GM06990 (cell line): ENCODE measurements around the gene IL31RA.

Experiments
- DNase-seq: peaks from one replicate; pipeline ENCODE4 v3.0.0-alpha.2; 2011; ENCODE audit not compliant: insufficient read length; ENCODE audit errors: extremely low read depth
- H3K27me3 ChIP-seq: replicated peaks from 2 replicates; pipeline ENCODE4 v1.6.0; 2011; ENCODE audit warnings: low read length; ENCODE audit not compliant: control insufficient read depth, insufficient read depth
- H3K36me3 ChIP-seq: 2 replicates; pipeline ENCODE4 v1.5.1; 2011; ENCODE audit warnings: low read length; ENCODE audit not compliant: control insufficient read depth, insufficient read depth
- H3K4me3 ChIP-seq: replicated peaks from 2 replicates; pipeline ENCODE4 v1.5.1; 2011; ENCODE audit warnings: low read depth, mild to moderate bottlenecking, control low read depth, low read length
- TF ChIP-seq, protein P1 (sequence below): IDR thresholded peaks from 2 replicates; pipeline ENCODE4 v1.5.1; 2011; ENCODE audit warnings: low read length, control low read depth, mild to moderate bottlenecking, inconsistent platforms; ENCODE audit not compliant: insufficient read depth, poor library complexity, severe bottlenecking

IL31RA gene

DNA sequence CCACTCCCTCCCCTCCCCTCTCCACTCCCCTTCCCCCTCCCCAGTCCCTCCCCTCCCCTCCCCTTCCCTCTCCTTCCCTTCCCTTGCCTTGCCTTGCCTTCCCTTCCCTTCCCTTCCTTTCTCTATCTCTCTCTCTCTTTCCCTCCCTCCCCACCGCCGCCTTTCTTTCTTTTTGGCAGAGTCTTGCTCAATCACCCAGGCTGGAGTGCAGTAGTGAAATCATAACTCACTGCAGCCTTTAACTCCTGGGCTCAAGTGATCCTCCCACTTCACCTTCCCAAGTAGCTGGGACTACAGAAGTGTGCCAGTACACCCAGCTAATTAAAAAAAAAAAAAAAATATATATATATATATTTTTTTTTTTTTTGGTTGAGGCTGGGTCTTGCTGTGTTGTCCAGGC, 45.5 kb downstream of the IL31RA start:
- DNase-seq, result no peak
- no peak overlapping the region for H3K4me3 ChIP-seq
- no peaks in the 10 kb centered on the region for H3K27me3 ChIP-seq
- H3K36me3 ChIP-seq, result no peaks in the 10 kb centered on the region
- TF ChIP-seq, protein P1, sequence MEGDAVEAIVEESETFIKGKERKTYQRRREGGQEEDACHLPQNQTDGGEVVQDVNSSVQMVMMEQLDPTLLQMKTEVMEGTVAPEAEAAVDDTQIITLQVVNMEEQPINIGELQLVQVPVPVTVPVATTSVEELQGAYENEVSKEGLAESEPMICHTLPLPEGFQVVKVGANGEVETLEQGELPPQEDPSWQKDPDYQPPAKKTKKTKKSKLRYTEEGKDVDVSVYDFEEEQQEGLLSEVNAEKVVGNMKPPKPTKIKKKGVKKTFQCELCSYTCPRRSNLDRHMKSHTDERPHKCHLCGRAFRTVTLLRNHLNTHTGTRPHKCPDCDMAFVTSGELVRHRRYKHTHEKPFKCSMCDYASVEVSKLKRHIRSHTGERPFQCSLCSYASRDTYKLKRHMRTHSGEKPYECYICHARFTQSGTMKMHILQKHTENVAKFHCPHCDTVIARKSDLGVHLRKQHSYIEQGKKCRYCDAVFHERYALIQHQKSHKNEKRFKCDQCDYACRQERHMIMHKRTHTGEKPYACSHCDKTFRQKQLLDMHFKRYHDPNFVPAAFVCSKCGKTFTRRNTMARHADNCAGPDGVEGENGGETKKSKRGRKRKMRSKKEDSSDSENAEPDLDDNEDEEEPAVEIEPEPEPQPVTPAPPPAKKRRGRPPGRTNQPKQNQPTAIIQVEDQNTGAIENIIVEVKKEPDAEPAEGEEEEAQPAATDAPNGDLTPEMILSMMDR, result no peak

DNA sequence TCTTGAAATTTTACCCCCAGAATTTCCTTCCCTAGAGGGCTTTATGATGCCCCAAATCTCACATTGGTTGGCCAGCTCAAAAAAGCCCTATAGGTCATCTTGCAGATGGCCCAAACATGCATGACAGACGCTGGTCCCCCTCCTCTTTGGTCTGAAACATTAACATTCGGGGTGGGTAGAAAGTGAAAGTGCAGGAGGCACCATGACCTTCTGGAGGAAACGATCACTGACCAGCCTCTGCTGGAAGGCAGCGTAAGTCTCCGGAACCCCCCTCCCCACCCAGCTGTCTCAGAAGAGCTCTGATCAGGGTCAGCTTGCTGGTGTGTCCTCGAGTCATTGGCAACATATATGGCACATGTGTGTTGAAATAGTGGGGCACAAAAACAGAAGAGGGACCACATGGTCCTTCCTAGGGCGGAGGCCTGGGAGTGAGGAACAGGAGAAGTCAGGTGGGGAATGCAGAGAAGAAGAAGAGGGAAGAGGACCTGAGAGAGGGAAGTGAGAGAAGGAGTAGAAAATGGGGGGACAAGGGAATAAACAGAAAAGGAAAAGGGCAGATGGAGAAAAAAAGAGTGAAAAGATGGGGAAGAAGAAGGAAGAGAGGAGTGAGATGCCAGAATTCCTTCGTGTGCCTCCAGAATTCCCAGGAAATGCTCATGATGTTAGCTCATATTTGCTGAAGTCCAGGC, 46.2 kb downstream of the IL31RA start:
- H3K4me3 ChIP-seq, result no peak overlapping the region

DNA sequence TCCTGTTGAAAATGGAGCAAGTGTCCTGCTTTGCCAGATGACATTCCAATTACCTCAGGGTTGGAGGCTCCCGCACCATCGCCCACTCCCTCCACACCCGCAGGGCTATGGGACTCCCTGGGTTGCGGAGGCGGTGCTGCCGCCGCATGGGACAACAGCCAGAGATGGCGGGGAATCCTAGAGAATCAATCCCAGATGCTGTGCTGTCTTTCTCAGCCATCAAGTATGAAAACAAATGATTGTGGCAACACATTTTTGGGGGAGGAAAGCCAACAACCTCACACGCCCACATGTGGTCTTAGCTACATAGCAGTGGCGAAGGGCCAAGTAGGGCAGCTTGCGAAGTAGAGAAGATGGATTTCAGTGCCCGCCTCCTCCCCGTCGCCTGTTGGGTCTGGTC, 46.7 kb downstream of the IL31RA start:
- DNase-seq, result no peak
- H3K27me3 ChIP-seq, result no peaks in the 10 kb centered on the region
- no peaks in the 10 kb centered on the region for H3K36me3 ChIP-seq
- no peak overlapping the region for H3K4me3 ChIP-seq
- TF ChIP-seq, protein P1, result no peak

More for the DNA sequence above, 46.2 kb downstream of the IL31RA start:
- no peak for DNase-seq
- TF ChIP-seq, protein P1, result no peak
- Histone ChIP-seq H3K36me3 (no peaks in the 10 kb centered on the region), H3K27me3 (no peaks in the 10 kb centered on the region)

DNA sequence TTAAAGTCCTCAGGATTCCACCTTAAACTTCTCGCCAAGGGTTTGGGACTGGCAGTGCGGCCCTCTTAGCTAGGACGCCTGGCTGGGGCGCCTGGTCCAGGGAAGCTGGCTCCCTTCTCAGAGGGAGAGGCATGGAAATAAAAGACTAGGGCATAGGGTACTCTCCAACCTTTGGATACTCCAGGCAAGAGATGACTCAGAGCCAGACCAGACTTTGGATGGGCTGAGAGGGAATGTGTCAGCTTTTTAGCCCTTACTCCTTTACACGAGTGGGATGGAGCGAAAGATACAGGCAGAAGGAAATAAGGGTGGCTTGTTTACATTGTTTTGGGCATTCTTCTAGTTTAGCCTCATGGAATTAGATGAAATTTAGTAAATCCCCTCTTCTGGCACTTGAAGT, 48.2 kb downstream of the IL31RA start:
- TF ChIP-seq, protein P1, result no peak
- Histone ChIP-seq H3K36me3 (no peaks in the 10 kb centered on the region), H3K27me3 (no peaks in the 10 kb centered on the region), H3K4me3 (no peak overlapping the region)
- DNase-seq, result no peak

DNA sequence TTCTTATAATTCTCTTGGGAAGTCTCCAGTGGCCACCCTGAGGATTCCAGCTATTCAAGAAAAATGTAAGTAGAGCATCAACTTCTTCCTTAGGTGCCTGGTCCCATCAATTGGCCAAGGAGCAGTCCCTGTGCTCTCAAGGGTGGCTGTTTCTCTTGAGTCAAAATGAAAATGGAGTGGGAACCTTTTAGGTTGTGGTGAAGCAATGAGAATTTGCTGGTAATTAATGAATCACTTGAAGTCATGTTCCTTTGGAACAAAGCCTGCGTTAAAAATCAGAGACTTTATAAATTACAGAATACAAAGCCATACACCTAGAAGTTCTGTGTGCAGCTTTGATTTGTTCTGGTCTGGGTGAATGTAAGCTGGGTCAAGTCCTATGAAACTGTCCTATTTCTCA, 48.9 kb downstream of the IL31RA start:
- H3K36me3 ChIP-seq, result no peaks in the 10 kb centered on the region
- DNase-seq, result no peak
- TF ChIP-seq, protein P1, result no peak
- H3K27me3 ChIP-seq, result no peaks in the 10 kb centered on the region
- no peak overlapping the region for H3K4me3 ChIP-seq

DNA sequence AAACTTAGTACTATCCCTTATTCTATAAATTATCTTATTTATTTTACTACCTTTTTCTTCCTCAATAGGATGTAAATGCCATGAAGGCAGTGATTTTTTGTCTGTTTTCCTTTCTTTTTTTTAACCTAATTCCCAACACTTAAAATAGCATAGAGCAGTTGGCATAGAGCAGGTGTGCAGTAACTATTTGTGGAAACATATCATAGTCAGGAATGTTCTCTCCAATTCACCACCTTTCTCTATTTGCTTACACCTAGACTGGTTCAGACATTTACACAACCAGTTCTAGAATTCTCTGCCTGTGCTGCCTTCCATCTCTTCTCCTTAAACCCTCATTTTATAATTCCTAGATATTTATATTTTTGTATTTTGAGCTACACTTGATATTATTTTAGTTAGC, 49.6 kb downstream of the IL31RA start:
- no peak for DNase-seq
- H3K36me3 ChIP-seq, result no peaks in the 10 kb centered on the region
- no peak overlapping the region for H3K4me3 ChIP-seq
- TF ChIP-seq, protein P1, result no peak
- H3K27me3 ChIP-seq, result no peaks in the 10 kb centered on the region
